GM19099 (cell line): ENCODE data around the gene KCNJ4.

Experiments
- POLR2A ChIP-seq: IDR thresholded peaks from 3 replicates; pipeline ENCODE4 v1.6.1; 2011; ENCODE audit warnings: low read depth; ENCODE audit not compliant: insufficient read length; ENCODE audit errors: extremely low read depth

Gene KCNJ4

GRCh38 chr22:38449776-38450175 is 5.2 kb downstream of the KCNJ4 start:
- no peak for TF ChIP-seq POLR2A

- TF ChIP-seq POLR2A: no peak
Measured at GRCh38 chr22:38448945-38449745, 5.9 kb downstream of the KCNJ4 start.

- TF ChIP-seq POLR2A: no peak
Measured at GRCh38 chr22:38446018-38446601, 8.9 kb downstream of the KCNJ4 start.

GRCh38 chr22:38444783-38445182 is 10.2 kb downstream of the KCNJ4 start:
- TF ChIP-seq POLR2A: no peak

- TF ChIP-seq POLR2A: no peak
Measured at GRCh38 chr22:38443628-38444521, 11.1 kb downstream of the KCNJ4 start.

GRCh38 chr22:38442967-38443627 is 11.9 kb downstream of the KCNJ4 start:
- no peak for TF ChIP-seq POLR2A

- TF ChIP-seq POLR2A: no peak
Measured at GRCh38 chr22:38441620-38442287, 13.2 kb downstream of the KCNJ4 start.

GRCh38 chr22:38440747-38441350 is 14.2 kb downstream of the KCNJ4 start:
- no peak for TF ChIP-seq POLR2A

GRCh38 chr22:38437416-38437815 is 17.6 kb downstream of the KCNJ4 start:
- TF ChIP-seq POLR2A: no peak

- TF ChIP-seq POLR2A: no peak
Measured at GRCh38 chr22:38436629-38437395, 18.2 kb downstream of the KCNJ4 start.

GRCh38 chr22:38435965-38436364 is 19.0 kb downstream of the KCNJ4 start:
- TF ChIP-seq POLR2A: no peak

- no peak for TF ChIP-seq POLR2A
Measured at GRCh38 chr22:38435010-38435409, 20.0 kb downstream of the KCNJ4 start.

- TF ChIP-seq POLR2A: no peak
Measured at GRCh38 chr22:38433871-38434270, 21.1 kb downstream of the KCNJ4 start.
